Spleen (tissue), 11 donors: ENCODE data around the gene SYNGAP1. TPM values are rescaled to one million over a fixed set of nuclear protein-coding genes. Genes with fewer than 3 reads are reported as not detected.

Source experiments
- DNase-seq: peaks from one replicate; pipeline ENCODE4 v3.0.0-alpha.2; 2020
- H3K27ac ChIP-seq, 8 donors: fragments of 200-600 bp; sonication (generic) in 7 of 8; 1 replicate in 4 of 8; 2 replicates in 4 of 8; pipeline versions ENCODE4 v1.5.0 to v1.8.0; 2016 to 2021; ENCODE audit warnings: inconsistent platforms in 4 of 8, mild to moderate bottlenecking in 4 of 8, moderate library complexity in 1 of 8
- H3K27me3 ChIP-seq, 7 donors: fragments of 200-600 bp; sonication (generic) in 6 of 7; replicated peaks in 1 of 7; 1 replicate in 4 of 7; 2 replicates in 3 of 7; pipeline versions ENCODE4 v1.5.0 to v1.8.0; 2016 to 2021; ENCODE audit warnings: inconsistent platforms in 3 of 7, mild to moderate bottlenecking in 1 of 7
- H3K36me3 ChIP-seq, 6 donors: fragments of 200-600 bp; sonication (generic) in 5 of 6; 1 replicate in 4 of 6; 2 replicates in 2 of 6; pipeline versions ENCODE4 v1.5.0 to v1.8.0; 2016 to 2021; ENCODE audit warnings: inconsistent platforms in 2 of 6
- H3K4me1 ChIP-seq, 6 donors: fragments of 200-600 bp; sonication (generic) in 5 of 6; 1 replicate in 3 of 6; 2 replicates in 3 of 6; pipeline versions ENCODE4 v1.5.0 to v1.8.0; 2016 to 2021; ENCODE audit warnings: inconsistent platforms in 3 of 6
- H3K4me3 ChIP-seq, 8 donors: fragments of 200-600 bp; sonication (generic) in 7 of 8; 1 replicate in 4 of 8; 2 replicates in 4 of 8; pipeline versions ENCODE4 v1.5.0 to v1.8.0; 2016 to 2021; ENCODE audit warnings: inconsistent platforms in 4 of 8, mild to moderate bottlenecking in 4 of 8, moderate library complexity in 2 of 8
- H3K9me3 ChIP-seq, 8 donors: fragments of 200-600 bp; sonication (generic) in 7 of 8; 1 replicate in 4 of 8; 2 replicates in 4 of 8; pipeline versions ENCODE4 v1.5.0 to v1.8.0; 2016 to 2021; ENCODE audit warnings: inconsistent platforms in 4 of 8
- CTCF ChIP-seq, 11 experiments: fragments of 200-600 bp in 7 of 11; fragments of 450-650 bp in 4 of 11; sonication (generic) in 4 of 11; IDR thresholded peaks in 8 of 11; conservative IDR thresholded peaks in 3 of 11; 1 replicate in 7 of 11; 2 replicates in 4 of 11; pipeline versions ENCODE4 v1.4.0 to v1.8.0; 2016 to 2021; ENCODE audit warnings: antibody characterized with exemption in 11 of 11, inconsistent platforms in 4 of 11, mild to moderate bottlenecking in 1 of 11
- POLR2A ChIP-seq, 3 donors: fragments of 450-650 bp; IDR thresholded peaks; one replicate each; pipeline ENCODE4 v1.5.1; 2017; ENCODE audit warnings: antibody characterized with exemption in 3 of 3, mild to moderate bottlenecking in 1 of 3
- POLR2AphosphoS5 ChIP-seq, 3 donors: sonication (generic); formaldehyde crosslinking; IDR thresholded peaks; one replicate each; pipeline ENCODE4 v1.5.1; 2017; ENCODE audit warnings: antibody characterized with exemption in 3 of 3
- WGBS, 5 donors: extraction: QIAGEN DNeasy Blood & Tissue Kit in 3 of 5; methylation state at CpG; one replicate each; pipeline versions ENCODE4 v1.1.5 to v1.1.7; 2013 to 2018; 5-methylcytosine and 5-hydroxymethylcytosine counted together
- intact Hi-C: fragments of 100-400 bp; cut with DNase I; formaldehyde crosslinking; loops from one replicate; pipeline ENCODE4 v1.15.0; 2023; ENCODE audit warnings: low total_unique reads
- polyA plus RNA-seq, 3 donors: library from polyadenylated mRNA; stranded (reverse); fragments of 200-250 nt; gene quantifications; one replicate each; pipeline ENCODE4 v1.2.1, GENCODE V29; 2013
- total RNA-seq, 7 donors: library from RNA; depleted of rRNA in 3 of 7; stranded (reverse); fragments of >200 nt in 3 of 7; fragmentation: NEBNext Ultra II Directional in 4 of 7; extraction: Animal tissue kit (Norgen Biotek cat#: 25700) in 4 of 7; gene quantifications; one replicate each; pipeline versions ENCODE4 v1.1.0 to v1.2.1, GENCODE V29; 2016 to 2021
- donor health status: healthy with polysubstance abuse.
- donor health status: DM: no; HTN: no; CAD: no; lungs with moderate emphysema.
- donor health status: DM: no; HTN: no; CAD: no.
- donor health status: Bipolar disorder and iron deficiency.
- donor health status: healthy.
- donor health status: DM: no; HTN: no; CAD: no.
- donor health status: DM: yes; HTN: yes; CAD: no.

The SYNGAP1 gene
- total and polyA plus RNA-seq, 10 donors = 3.6 to 30.8 (median 23.9) TPM

GRCh38 chr6:33430334-33430733, 10.5 kb downstream of the SYNGAP1 start:
- no peaks in the 10 kb centered on the region for H3K9me3 ChIP-seq
- H3K27ac ChIP-seq = peak overlapping the region in 6 of 8 donors; percentile 3 to 96 (median 90)
- intact Hi-C loops = loop anchor here (10.0 kb wide), 1 partner anchor 144 kb away; no protein-coding TSS in a partner anchor
- H3K27me3 ChIP-seq = no peaks in the 10 kb centered on the region
- H3K4me1 ChIP-seq = peaks cover 34 to 85% (median 73%) of the 10 kb centered on the region in 6 donors
- peaks cover 0 to 5% (median 3%) of the 10 kb centered on the region in 6 donors for H3K36me3 ChIP-seq
- TF ChIP-seq POLR2AphosphoS5 (IDR thresholded peaks at IDR 0.05) = no peak
- no peak for DNase-seq
- 18 to 29% (median 21%) methylated on average over 2 of the region's 2 CpGs for WGBS, 5 donors
- H3K4me3 ChIP-seq = peak overlapping the region in 3 of 8 donors; percentile 35 to 87 (median 58)

GRCh38 chr6:33430991-33431879, 11.4 kb downstream of the SYNGAP1 start:
- TF ChIP-seq POLR2A (IDR thresholded peaks at IDR 0.05) (no peak), POLR2AphosphoS5 (IDR thresholded peaks at IDR 0.05) (peak in 2 of 3 donors; percentile 37 to 58), CTCF (IDR thresholded peaks at IDR 0.05 in 8 of 11, conservative IDR thresholded peaks at IDR 0.05 in 3 of 11) (no peak)
- H3K36me3 ChIP-seq = peaks cover 0 to 14% (median 11%) of the 10 kb centered on the region in 6 donors
- peak; percentile 94 for DNase-seq
- no peaks in the 10 kb centered on the region for H3K9me3 ChIP-seq
- H3K27me3 ChIP-seq = no peaks in the 10 kb centered on the region
- intact Hi-C loops = loop anchor here (10.0 kb wide), 1 partner anchor 144 kb away; no protein-coding TSS in a partner anchor
- WGBS, 5 donors = 1 to 5% (median 2%) methylated on average over 11 to 12 of the region's 12 CpGs
- peak overlapping the region in 5 of 8 donors; percentile 89 to 96 (median 91) for H3K27ac ChIP-seq
- peaks cover 34 to 76% (median 67%) of the 10 kb centered on the region in 6 donors for H3K4me1 ChIP-seq
- peak overlapping the region in 7 of 8 donors; percentile 17 to 87 (median 34) for H3K4me3 ChIP-seq

- Histone ChIP-seq H3K27ac (peak overlapping the region in 4 of 8 donors; percentile 90 to 96 (median 92)), H3K9me3 (no peaks in the 10 kb centered on the region), H3K36me3 (peaks cover 0 to 22% (median 18%) of the 10 kb centered on the region in 6 donors), H3K4me3 (peak overlapping the region in 6 of 8 donors; percentile 27 to 87 (median 34)), H3K27me3 (no peaks in the 10 kb centered on the region), H3K4me1 (peaks cover 30 to 68% (median 59%) of the 10 kb centered on the region in 6 donors)
- peak; percentile 86 for DNase-seq
- 13 to 23% (median 17%) methylated on average over 12 of the region's 12 CpGs for WGBS, 5 donors
- TF ChIP-seq CTCF (IDR thresholded peaks at IDR 0.05 in 8 of 11, conservative IDR thresholded peaks at IDR 0.05 in 3 of 11) = no peak
- TF ChIP-seq POLR2AphosphoS5 (IDR thresholded peaks at IDR 0.05) = peak; percentile 28 to 53 (median 43)
- TF ChIP-seq POLR2A (IDR thresholded peaks at IDR 0.05) = no peak
- intact Hi-C loops = loop anchor here (10.0 kb wide), 1 partner anchor 143 kb away; no protein-coding TSS in a partner anchor
Measured at GRCh38 chr6:33431880-33432541, 12.1 kb downstream of the SYNGAP1 start.

- intact Hi-C loops = loop anchor here (10.0 kb wide), 1 partner anchor 142 kb away; no protein-coding TSS in a partner anchor
- Histone ChIP-seq H3K27me3 (no peaks in the 10 kb centered on the region), H3K4me1 (peaks cover 26 to 63% (median 54%) of the 10 kb centered on the region in 6 donors), H3K4me3 (peak overlapping the region in 3 of 8 donors; percentile 34 to 87 (median 58)), H3K9me3 (no peaks in the 10 kb centered on the region), H3K36me3 (peaks cover 0 to 27% (median 23%) of the 10 kb centered on the region in 6 donors), H3K27ac (peak overlapping the region in 4 of 8 donors; percentile 90 to 96 (median 92))
- WGBS, 5 donors = 41 to 73% (median 53%) methylated on average over 10 of the region's 10 CpGs
- TF ChIP-seq POLR2A (IDR thresholded peaks at IDR 0.05) (no peak), CTCF (IDR thresholded peaks at IDR 0.05 in 8 of 11, conservative IDR thresholded peaks at IDR 0.05 in 3 of 11) (no peak), POLR2AphosphoS5 (IDR thresholded peaks at IDR 0.05) (no peak)
- no peak for DNase-seq
Measured at GRCh38 chr6:33432546-33432945, 12.7 kb downstream of the SYNGAP1 start.
